ENCODE results near the gene KLK1. TPM values are rescaled to one million over a fixed set of nuclear protein-coding genes. Genes with fewer than 3 reads are reported as not detected.

The KLK1 gene
- total and polyA plus RNA-seq, 2 of the 13 experiments (the other 11 are each of a cell fraction or from before 2014, with no cell fraction given) = not detected

- intact Hi-C loops (cut with micrococcal nuclease; ENCODE audit: unreplicated experiment) = no loop called here
- no peaks in the 10 kb centered on the region for H4K20me1 ChIP-seq (ENCODE audit: insufficient read depth, low read length)
- no peaks in the 10 kb centered on the region for H3K9me3 ChIP-seq (ENCODE audit: low read length)
- no peaks in the 10 kb centered on the region for H3K79me2 ChIP-seq (ENCODE audit: insufficient read depth, low read length)
- H3K4me2 ChIP-seq (ENCODE audit: low read depth, low read length) = no peak overlapping the region
- in situ Hi-C loops (cut with HindIII; ENCODE audit: extremely low pct_ligation_motif_present, low pct_unique_long_range_greater_than_20kb) = no loop called here
- CTCF ChIA-PET (ENCODE audit: low intra/inter-chr PET ratio, low total read pairs) = no interaction called here
- no peak for DNase-seq (ENCODE audit: low spot score)
- no peak overlapping the region for H2AFZ ChIP-seq (ENCODE audit: low read length)
- no peaks in the 10 kb centered on the region for H3K36me3 ChIP-seq (replicated peaks in 1 of 2; ENCODE audit: control insufficient read depth in 1 of 2, insufficient read depth in 2 of 2, low read length in 2 of 2)
- peaks cover 4 to 23% of the 10 kb centered on the region in 2 experiments; a peak in 4 of 5 replicates for H3K27me3 ChIP-seq (ENCODE audit: control insufficient read depth in 1 of 2, insufficient read depth in 2 of 2, low read length in 2 of 2)
- H3K4me1 ChIP-seq (ENCODE audit: insufficient read depth, low read length) = no peaks in the 10 kb centered on the region
- POLR2A ChIA-PET = no interaction called here
- FAIRE-seq = no peak
- no peak overlapping the region for H3K9ac ChIP-seq (ENCODE audit: insufficient read depth, low read depth, low read length)
- ATAC-seq = no peak
- no TSS peak for BruUV-seq (replicated peaks)
- no peak overlapping the region for H3K4me3 ChIP-seq (replicated peaks in 1 of 3; ENCODE audit: insufficient read depth in 1 of 3, low read depth in 2 of 3, low read length in 3 of 3)
- WGBS (ENCODE audit: low lambda C conversion rate) = 22% methylated on average over 1 of the region's 1 CpG
- TF ChIP-seq MLX (CRISPR knock-in tag; IDR thresholded peaks at IDR 0.05) (no peak), SIN3B (IDR thresholded peaks at IDR 0.05; ENCODE audit: low read length) (no peak), ZNF230 (CRISPR knock-in tag; IDR thresholded peaks at IDR 0.05) (no peak), ZNF550 (CRISPR knock-in tag; IDR thresholded peaks at IDR 0.05; ENCODE audit: borderline replicate concordance) (no peak), MXD3 (CRISPR knock-in tag; IDR thresholded peaks at IDR 0.05) (no peak), ZNF772 (CRISPR knock-in tag; IDR thresholded peaks at IDR 0.05) (no peak), ETV6 (CRISPR knock-in tag; conservative IDR thresholded peaks at IDR 0.05) (no peak), ZNF224 (CRISPR knock-in tag; IDR thresholded peaks at IDR 0.05) (no peak)
- TF ChIP-seq, protein P1, sequence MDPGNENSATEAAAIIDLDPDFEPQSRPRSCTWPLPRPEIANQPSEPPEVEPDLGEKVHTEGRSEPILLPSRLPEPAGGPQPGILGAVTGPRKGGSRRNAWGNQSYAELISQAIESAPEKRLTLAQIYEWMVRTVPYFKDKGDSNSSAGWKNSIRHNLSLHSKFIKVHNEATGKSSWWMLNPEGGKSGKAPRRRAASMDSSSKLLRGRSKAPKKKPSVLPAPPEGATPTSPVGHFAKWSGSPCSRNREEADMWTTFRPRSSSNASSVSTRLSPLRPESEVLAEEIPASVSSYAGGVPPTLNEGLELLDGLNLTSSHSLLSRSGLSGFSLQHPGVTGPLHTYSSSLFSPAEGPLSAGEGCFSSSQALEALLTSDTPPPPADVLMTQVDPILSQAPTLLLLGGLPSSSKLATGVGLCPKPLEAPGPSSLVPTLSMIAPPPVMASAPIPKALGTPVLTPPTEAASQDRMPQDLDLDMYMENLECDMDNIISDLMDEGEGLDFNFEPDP (CRISPR knock-in tag; conservative IDR thresholded peaks at IDR 0.05) = no peak
- no peak overlapping the region for H3K27ac ChIP-seq (ENCODE audit: extremely low read length, insufficient read depth, low read length)
Measured at GRCh38 chr19:50815439-50815838, 8.1 kb downstream of the KLK1 start.

Measured in HepG2 (cell line).